NCI-H2029 (cell line): ENCODE measurements around the gene WNT11.

ENCODE experiments used
- DNase-seq: peaks from one replicate; lab custom pipeline; 2025; lab: John Stamatoyannopoulos, UW

Gene WNT11

DNA sequence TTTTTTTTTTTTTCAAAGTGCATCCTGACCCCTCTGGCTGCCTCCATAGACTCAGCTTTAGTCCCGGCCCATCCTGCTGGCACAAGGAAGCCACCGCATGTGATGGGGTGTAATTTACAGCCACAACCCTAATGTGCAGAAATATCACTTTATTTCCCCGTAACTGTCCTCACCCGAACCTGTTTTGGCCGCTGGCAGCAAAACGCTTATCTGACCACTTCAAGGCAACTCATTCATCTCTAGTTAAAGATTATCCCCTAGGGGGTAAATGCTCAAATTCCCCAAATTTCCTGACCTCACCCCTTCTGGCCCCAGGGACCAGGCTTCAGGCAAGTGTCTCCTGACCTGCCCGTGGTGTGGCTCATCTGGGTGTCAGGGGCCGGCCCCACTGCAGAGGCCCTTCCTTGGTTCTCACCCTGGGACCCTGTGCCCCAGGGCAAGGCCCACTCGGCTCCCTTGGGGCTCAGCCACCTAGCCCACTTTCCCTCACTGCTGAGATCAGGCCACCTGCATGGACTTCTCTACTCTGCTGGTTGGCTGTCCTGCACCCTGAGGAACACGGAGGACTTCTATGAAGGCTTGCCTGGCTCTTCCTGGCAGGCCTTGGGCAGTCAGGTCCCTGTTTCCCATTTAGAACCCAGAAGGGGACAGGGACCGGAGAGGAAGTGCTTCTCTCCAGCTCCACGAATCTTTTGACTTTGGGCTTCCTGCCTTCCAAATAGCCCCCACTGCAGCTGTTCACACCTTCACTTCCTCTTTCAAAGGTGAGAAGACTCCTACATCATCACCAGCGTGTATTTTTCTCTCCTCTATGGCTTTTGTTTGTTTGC lies 53.3 kb downstream of the WNT11 start:
- DNase-seq, result peak; percentile 17

DNA sequence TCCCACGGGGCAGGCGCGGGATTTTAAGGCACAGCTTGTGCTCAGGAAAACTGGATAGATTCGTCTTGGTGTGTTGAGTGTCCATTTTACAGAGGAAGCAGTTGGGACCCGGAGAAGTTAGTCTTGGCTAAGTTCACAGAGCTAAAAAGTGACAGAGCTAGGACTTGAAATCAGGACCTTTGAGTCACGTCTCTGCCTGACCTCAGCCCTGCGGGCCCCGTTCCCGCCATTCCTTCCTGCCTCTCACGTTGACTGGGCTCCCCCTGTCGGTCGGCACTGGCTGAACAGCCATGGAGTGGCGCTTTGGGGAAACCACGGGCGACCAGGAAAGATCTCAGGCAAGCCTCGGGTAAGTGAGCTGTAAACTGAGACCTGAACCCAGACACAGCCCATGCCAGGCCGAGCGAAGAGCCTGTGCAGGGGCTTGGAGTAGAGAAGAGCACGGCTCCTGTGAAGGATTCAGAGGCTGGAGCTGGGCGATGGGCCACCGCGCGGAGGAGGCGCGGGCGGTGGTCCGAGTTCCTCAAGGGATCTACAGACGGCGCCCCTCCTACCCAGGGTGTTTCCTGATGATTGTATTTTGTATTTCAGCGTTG lies 54.1 kb downstream of the WNT11 start:
- no peak for DNase-seq

DNA sequence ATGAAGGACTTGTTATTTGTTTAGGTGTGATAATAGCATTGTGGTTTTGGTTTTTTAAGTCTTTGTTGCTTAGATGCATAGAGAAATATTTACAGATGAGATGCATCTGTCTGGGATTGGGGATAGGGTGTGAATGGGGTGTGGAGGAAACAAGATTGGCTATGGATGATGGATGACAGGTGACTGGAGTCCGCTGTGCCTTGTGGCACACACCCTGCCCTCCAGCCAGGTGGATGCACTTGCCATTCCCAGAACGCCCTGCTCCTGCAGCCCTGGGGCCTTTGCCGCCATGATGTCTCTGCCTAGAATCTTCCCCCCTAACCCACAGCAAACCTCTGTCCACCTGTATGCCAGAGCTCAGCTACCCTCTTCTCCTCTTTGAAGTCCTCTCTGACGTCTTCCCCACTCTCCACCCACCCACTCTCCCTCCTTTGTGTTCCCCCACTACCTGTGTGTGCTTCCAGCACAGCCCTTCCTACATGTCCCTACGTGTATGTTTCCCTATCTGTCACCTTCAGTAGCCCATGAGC lies 54.7 kb downstream of the WNT11 start:
- DNase-seq, result peak; percentile 82

DNA sequence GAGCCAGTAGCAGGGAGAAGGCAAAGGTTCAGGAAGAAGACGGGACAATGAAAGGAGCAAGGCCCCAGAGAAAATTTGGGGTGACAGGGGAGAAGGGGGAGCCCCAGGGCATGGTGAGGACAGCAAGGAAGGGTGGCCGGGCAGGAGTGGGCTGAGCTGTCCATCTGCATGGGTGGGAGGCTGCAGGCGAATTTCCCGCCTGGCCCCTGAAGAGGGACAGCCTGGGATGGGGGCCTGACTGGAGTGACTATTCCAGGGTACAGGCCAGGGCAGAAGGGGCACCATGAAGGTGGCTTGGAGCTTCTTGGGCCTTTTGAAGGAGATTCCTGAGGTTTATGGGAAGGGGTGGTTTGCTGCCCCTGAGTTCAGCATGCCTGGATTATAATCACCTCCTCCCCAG lies 56.2 kb downstream of the WNT11 start:
- no peak for DNase-seq

DNA sequence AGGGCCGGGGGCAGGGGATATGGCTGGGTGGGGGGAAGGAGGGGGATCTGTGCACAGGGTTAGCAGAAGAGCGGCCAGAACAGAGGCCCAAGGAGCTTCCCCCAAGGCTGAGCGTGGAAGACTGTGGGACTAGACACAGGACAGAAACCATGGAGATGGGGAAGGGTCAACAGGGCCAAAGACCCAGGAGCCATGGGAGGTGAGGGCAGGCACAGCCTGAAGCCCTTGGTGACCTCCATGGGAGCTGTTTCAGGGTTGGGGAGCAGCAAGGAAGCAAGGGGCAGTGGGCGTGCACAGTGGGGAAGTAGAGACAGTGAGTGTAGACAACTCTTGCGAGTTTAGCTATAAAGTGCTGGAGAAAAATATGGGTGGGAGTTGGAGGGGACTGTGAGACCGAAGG lies 56.6 kb downstream of the WNT11 start:
- DNase-seq, result no peak

DNA sequence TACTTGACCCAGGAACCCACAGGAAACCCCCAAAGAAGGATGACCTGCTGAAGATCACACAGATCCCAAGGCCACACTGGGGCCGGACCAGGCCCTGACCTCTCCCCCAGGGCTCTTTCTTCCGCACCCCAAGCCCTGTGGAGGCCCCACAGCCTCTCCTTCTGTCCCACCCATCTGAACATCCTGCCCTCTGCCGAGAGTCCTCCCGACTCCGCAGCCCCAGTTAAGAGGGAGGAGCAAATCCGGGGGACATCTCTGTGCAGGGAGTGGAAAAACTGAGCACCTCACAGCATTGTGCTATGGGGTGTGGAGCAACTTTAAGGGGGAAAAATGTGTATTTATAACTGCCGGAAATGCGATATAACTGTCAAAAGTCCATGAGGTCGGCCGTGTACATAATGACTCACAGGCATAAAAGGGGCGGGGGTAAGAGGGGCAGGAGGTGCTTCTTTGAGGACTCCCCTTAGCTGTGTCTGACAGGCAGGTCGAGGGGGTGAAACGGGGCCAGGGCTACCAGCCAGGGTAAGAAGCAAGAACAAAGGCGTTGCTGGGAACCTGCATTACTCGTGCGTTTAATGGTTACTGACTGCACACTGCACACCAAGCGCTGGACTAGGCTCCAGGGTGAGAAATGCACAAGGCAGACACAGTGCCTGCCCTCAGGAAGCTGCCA lies 57.2 kb downstream of the WNT11 start:
- DNase-seq, result peak; percentile 28

DNA sequence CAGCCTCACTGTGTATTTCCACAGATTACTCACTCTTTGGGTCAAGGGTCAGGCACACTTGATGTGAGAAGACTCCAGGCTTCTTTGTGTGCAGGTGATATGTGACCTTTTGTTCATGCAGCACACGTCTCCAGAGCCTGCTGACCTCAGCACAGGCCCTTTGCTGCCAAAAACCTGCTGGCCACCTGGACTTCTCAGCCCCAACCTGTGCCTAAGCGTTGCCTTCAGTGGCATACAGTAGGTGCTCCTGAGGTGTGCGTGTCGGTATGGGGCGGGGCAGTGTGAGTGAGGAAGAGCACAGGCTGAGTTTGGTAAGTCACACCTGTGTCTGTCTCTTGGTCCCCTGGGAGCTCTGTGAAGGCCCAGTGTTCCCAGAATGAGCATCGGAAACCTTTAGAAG lies 58.1 kb downstream of the WNT11 start:
- no peak for DNase-seq

DNA sequence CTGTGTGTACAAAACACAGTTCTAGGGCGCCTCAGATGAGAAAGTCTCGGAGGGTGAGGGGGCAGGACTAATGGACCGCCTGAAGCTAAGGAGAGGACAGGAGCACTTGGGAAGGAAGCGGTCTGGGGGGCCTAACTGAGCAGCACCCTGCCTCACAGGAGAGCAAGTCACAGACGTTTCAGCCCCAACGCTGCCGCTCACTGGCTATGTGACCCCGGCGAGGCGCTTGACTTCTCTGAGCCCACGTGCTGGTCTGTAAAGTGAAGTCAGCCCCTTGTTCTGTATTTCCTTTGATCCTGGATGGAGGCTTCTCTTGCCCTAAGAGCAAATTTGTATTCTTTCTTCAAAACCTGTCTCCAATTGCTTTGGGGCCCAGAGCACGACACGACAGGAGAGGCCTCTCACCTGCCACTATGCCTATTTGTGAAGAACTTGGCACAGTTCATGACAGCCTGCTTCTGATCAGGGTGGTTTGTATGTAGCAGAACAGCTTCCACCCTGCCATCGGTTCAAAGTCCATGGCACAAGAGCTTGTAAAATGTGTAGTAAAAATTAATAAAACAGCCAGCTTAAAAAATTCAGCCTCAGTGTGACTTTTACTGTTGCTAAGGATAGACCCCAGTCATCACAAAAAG lies 59.1 kb downstream of the WNT11 start:
- DNase-seq, result no peak

DNA sequence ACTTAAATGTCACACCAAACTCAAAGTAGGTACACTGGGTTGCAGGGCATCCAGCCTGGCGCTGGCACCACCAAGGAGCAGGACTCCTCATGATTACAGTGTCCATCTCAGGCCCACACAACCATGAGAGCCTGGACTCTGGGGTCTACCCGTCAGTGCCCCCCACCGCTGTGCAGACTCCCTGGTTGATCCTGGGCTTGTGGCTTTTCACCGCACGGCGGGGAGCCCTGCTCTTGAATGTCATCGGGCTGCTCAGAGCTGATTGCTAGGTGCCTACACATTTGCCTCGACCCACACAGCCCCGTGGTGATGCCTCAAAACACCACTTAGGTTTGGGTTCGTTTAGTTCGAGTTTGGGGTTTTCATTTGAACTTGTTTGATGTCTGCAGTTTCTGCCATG lies 63.0 kb downstream of the WNT11 start:
- no peak for DNase-seq

DNA sequence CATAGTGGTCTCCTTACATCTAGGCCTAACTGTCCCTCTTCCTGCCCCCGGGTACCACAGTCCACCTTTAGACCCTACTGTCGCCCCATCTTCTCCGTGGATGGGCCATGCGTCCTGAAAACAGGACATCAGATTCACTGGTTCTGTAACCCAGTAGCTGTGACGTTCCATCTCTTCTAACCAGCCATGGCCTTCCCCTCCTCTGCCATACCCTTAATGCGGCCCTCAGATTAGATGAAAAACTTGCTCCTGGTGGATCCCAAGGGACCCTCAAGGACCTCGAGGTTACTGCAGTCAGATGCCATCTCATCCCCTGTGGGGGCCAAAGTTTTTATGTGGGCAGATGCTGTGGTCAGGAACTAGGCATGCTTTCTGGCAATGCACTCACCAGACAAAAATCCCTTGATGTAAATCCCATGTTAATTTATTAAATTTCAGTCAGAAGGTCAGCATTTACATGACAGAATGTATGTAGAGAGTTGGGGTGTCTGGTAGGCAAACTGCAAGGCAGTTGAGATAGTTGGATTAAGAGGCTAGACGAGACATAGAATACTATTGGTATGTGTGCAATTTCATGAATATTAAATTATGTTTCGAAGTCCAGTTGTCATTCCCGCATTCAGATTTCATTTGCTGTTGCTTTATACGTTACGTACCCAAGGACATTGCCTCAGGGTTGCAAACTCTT lies 64.3 kb downstream of the WNT11 start:
- no peak for DNase-seq

DNA sequence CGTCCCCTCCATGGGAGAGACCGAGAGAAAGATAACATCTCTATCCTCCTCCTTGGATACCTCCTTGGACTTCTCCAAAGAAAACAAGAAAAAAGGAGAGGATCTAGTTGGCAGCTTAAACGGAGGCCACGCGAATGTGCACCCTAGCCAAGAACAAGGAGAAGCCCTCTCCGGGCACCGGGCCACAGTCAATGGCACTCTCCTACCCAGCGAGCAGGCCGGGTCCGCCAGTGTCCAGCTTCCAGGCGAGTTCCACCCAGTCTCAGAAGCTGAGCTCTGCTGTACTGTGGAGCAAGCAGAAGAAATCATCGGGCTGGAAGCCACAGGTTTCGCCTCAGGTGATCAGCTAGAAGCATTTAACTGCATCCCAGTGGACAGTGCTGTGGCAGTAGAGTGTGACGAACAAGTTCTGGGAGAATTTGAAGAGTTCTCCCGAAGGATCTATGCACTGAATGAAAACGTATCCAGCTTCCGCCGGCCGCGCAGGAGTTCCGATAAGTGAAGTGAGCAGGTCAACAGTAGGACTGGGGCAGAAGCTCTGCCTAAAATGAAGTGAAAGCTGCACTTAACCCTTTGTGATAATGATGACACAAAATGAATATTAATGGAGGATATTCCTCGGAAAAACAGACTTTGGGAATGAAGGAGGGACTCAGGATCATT lies 65.3 kb downstream of the WNT11 start:
- no peak for DNase-seq

DNA sequence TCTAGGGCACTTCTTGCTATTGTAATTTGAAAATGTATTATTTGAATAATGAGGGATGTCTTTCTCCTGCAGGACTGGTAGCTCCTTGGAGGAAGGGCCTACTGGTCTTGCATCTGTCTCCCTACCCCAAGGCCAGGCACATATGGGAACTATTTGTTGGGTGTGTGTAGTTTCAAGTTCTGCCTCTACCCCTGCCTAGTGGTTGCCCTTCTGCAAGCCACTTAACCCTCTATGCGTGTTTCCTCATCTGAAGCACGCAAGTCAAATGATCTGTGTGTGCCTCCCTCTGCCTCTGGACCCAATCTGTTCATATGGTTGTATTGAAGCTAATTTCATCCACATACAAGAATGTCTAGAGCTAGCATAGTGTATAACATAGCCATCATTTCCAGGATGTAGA lies 67.0 kb downstream of the WNT11 start:
- no peak for DNase-seq
